ENCODE results near the gene ZNF710. TPM values are rescaled to one million over a fixed set of nuclear protein-coding genes. Genes with fewer than 3 reads are reported as not detected.
"Not testable (repeated sequence)": the region's sequence is repeated elsewhere in the genome, so short reads cannot be mapped to it uniquely, and the experiment has no call there.

ZNF710 gene
- total and polyA plus RNA-seq, 11 donors = 2.9 to 22.4 (median 5.9) TPM

DNA sequence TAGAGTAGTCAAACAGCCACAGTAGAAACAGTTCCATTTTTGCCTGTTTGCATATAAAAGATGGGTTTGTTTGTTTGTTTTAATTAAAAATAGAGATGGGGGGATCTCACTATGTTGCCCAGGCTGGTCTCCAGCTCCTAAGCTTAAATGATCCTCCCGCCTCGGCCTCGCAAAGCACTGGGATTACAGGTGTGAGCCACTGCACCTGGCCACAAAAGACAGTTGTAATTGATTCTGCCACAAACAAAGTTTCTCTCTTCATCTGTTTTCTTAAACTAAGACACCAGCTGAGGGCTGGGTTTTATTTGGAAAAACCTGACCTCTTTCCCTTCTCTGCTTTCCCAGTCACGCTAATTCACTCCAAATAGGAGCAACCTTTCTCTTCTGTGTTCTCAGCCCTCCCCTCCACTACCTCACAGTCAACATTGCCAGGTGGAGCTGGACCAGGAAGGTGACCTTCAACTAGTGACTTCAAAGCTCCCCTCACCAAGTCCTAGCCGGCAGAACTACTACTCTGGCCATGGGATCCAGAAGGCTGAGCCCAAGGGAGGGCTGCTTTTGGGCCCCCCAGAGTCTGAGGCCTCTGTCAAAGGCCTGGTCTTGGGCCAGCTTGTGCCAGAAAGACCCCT lies 102.7 kb downstream of the ZNF710 start:
- intact Hi-C loops (cut with DNase I) = loop anchor here in 1 of 10 donors (2.0 to 5.0 kb wide), 2 partner anchors 23 to 118 kb away; no protein-coding TSS in a partner anchor
- Histone ChIP-seq H3K9me3 (no peaks in the 10 kb centered on the region), H3K36me3 (no peaks in the 10 kb centered on the region), H3K27me3 (no peaks in the 10 kb centered on the region), H3K4me3 (peak overlapping the region in 8 of 12 donors; percentile 70 to 98 (median 93)), H3K4me1 (peaks cover 0 to 63% (median 35%) of the 10 kb centered on the region in 12 donors), H3K27ac (peak overlapping the region; percentile 91 to 100 (median 98))
- WGBS, 4 donors = 74 to 85% (median 77%) methylated on average over 5 of the region's 5 CpGs
- peak in 1 of 2 donors; percentile 17 for TF ChIP-seq POLR2A (IDR thresholded peaks at IDR 0.05)
- TF ChIP-seq, protein P1, sequence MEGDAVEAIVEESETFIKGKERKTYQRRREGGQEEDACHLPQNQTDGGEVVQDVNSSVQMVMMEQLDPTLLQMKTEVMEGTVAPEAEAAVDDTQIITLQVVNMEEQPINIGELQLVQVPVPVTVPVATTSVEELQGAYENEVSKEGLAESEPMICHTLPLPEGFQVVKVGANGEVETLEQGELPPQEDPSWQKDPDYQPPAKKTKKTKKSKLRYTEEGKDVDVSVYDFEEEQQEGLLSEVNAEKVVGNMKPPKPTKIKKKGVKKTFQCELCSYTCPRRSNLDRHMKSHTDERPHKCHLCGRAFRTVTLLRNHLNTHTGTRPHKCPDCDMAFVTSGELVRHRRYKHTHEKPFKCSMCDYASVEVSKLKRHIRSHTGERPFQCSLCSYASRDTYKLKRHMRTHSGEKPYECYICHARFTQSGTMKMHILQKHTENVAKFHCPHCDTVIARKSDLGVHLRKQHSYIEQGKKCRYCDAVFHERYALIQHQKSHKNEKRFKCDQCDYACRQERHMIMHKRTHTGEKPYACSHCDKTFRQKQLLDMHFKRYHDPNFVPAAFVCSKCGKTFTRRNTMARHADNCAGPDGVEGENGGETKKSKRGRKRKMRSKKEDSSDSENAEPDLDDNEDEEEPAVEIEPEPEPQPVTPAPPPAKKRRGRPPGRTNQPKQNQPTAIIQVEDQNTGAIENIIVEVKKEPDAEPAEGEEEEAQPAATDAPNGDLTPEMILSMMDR (IDR thresholded peaks at IDR 0.05) = no peak
- DNase-seq (peak in 2 of 5 donors; percentile 64 to 65), ATAC-seq (peak in 3 of 4 donors; percentile 11 to 31 (median 26))

DNA sequence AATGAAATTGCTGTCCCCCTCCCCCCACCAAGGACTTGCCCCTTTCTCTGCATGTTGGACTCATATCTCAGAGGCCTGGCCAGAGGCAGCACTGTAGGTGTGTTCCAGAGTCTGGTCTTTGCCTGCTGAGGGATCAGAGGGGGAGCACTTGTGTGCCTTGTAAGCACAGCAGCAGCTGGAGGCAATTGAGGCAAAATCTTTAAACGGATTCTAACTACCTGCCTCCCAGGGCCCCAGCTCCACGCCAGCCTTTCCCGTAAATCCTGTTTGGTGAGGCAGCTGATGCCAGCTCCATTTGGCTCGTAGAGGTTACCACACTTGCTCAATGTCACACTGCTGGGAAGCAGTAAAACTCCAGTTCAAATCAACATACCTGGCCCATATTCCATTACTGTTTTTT lies 103.4 kb downstream of the ZNF710 start:
- intact Hi-C loops (cut with DNase I) = loop anchor here in 1 of 10 donors (5.0 kb wide), 1 partner anchor 118 kb away; no protein-coding TSS in a partner anchor
- peak in 1 of 4 donors; percentile 3 for ATAC-seq
- no peak for TF ChIP-seq POLR2A (IDR thresholded peaks at IDR 0.05)
- TF ChIP-seq, protein P1 (IDR thresholded peaks at IDR 0.05) = no peak
- H3K9me3 ChIP-seq = no peaks in the 10 kb centered on the region
- no peaks in the 10 kb centered on the region for H3K27me3 ChIP-seq
- H3K4me3 ChIP-seq = no peak overlapping the region
- H3K27ac ChIP-seq = peak overlapping the region; percentile 78 to 100 (median 98)
- peak in 1 of 5 donors; percentile 62 for DNase-seq
- peaks cover 0 to 56% (median 30%) of the 10 kb centered on the region in 12 donors for H3K4me1 ChIP-seq
- H3K36me3 ChIP-seq = no peaks in the 10 kb centered on the region
- WGBS, 4 donors = 45 to 87% (median 55%) methylated on average over 4 of the region's 4 CpGs

DNA sequence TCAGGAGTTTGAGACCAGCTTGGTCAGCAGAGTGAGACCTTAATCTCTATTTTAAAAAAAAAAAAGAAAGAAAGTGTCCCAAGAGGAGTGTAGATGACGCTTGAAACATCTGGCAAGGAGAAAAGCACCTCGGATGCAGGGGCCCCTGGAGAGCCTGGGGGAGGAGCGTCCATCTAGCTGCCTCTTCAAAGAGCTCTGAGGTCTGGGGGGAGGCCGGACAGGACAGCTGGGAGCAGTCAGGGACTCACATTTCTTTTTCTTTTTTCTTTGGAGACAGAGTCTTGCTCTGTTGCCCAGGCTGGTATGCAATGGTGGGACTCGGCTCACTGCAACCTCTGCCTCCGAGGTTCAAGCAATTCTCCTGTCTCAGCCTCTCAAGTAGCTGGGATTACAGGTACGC lies 104.4 kb downstream of the ZNF710 start:
- intact Hi-C loops (cut with DNase I) = no loop called here
- Histone ChIP-seq H3K27me3 (no peaks in the 10 kb centered on the region), H3K27ac (peak overlapping the region in 11 of 12 donors; percentile 39 to 100 (median 98)), H3K9me3 (no peaks in the 10 kb centered on the region), H3K4me3 (no peak overlapping the region), H3K36me3 (no peaks in the 10 kb centered on the region), H3K4me1 (peaks cover 0 to 46% (median 22%) of the 10 kb centered on the region in 12 donors)
- ATAC-seq = no peak
- DNase-seq = no peak
- WGBS, 4 donors = 79 to 87% (median 84%) methylated on average over 7 of the region's 7 CpGs
- TF ChIP-seq, protein P1 (IDR thresholded peaks at IDR 0.05) = no peak
- TF ChIP-seq POLR2A (IDR thresholded peaks at IDR 0.05) = no peak

DNA sequence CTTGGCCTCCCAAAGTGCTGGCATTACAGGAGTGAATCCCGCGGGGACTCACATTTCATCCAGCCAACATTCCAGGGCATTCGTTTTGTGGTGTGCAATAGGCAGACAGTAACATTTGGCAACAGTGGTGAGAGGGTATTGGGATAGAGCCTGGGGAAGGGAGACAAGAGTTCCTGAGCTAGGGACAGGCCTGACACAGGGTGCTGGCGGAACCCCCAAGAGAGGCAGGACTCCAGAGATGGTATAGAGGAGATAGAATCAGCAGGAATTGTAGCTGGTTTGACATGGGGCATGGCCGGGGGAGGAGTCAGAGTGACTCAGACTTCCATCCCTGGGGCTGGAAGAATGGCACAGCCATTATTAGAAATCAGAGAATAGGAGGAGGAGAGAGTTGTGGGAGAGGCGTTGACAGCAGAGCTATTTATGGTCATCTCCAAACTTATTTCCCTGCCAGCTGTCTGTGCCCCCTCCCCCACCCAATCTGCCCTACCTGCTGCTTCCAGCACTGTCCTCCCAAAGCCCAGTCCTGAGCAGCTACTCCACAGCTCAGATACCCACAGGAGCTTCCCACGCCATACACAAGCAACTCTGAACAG lies 105.5 kb downstream of the ZNF710 start:
- H3K4me1 ChIP-seq = peaks cover 0 to 37% (median 12%) of the 10 kb centered on the region in 12 donors
- no peaks in the 10 kb centered on the region for H3K9me3 ChIP-seq
- DNase-seq (peak; percentile 63 to 82 (median 74)), ATAC-seq (peak; percentile 66 to 81 (median 76))
- intact Hi-C loops (cut with DNase I) = no loop called here
- H3K4me3 ChIP-seq = no peak overlapping the region
- H3K27me3 ChIP-seq = no peaks in the 10 kb centered on the region
- peak overlapping the region; percentile 66 to 100 (median 97) for H3K27ac ChIP-seq
- H3K36me3 ChIP-seq = no peaks in the 10 kb centered on the region
- 27 to 51% (median 43%) methylated on average over 7 of the region's 7 CpGs for WGBS, 4 donors
- TF ChIP-seq, protein P1 (IDR thresholded peaks at IDR 0.05) = no peak
- no peak for TF ChIP-seq POLR2A (IDR thresholded peaks at IDR 0.05)

DNA sequence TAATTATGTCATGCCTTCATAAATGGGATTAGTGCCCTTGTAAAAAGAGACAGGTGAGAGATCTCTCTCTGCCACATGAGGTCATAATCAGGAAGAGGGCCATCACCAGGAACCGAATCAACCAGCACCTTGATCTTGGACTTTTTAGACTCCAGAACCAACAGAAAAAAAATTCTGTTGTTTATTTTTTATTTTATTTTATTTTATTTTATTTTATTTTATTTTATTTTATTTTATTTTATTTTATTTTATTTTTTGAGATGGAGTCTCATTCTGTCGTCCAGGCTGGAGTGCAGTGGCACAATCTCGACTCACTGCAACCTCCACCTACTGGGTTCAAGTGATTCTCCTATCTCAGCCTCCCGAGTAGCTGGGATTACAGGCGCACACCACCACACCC lies 106.9 kb downstream of the ZNF710 start:
- Histone ChIP-seq H3K27ac (peak overlapping the region in 1 of 12 donors; percentile 99), H3K4me1 (peaks cover 0 to 32% (median 10%) of the 10 kb centered on the region in 12 donors)
- H3K4me3 ChIP-seq; DNase-seq; H3K9me3 ChIP-seq; H3K36me3 ChIP-seq; ATAC-seq; intact Hi-C loops (cut with DNase I); H3K27me3 ChIP-seq: not testable (repeated sequence)
- WGBS, 4 donors = 84 to 96% (median 94%) methylated on average over 5 of the region's 5 CpGs

DNA sequence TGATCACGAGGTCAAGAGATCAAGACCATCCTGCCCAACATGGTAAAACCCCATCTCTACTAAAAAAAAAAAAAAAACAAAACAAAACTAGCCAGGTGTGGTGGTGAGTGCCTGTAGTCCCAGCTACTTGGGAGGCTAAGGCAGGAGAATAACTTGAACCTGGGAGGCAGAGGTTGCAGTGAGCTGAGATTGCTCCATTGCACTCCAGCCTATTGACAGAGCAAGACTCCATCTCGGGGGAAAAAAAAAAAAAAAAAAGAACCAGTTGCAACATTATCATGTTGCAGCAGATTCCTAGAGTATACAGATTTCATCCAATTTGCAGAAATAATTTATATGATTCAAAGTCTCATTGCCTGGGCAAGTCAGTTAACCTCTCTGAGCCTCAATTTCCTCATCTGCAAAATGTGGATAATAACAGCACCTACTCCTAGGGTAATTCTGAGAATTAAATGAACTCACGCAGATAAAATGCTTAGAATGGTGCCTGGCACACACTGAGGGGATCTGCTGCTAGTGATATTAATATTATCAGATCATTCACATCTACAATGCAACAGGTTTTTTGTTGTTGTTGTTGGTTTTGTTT lies 108.1 kb downstream of the ZNF710 start:
- H3K27me3 ChIP-seq; H3K9me3 ChIP-seq; ATAC-seq; DNase-seq; intact Hi-C loops (cut with DNase I); H3K4me3 ChIP-seq; H3K27ac ChIP-seq; H3K36me3 ChIP-seq: not testable (repeated sequence)
- H3K4me1 ChIP-seq = peaks cover 0 to 25% (median 6%) of the 10 kb centered on the region in 12 donors
- WGBS, 4 donors = 56 to 89% (median 76%) methylated on average over 3 of the region's 3 CpGs
